Measurements from ENCODE around the gene CALD1. TPM values are rescaled to one million over a fixed set of nuclear protein-coding genes. Genes with fewer than 3 reads are reported as not detected.

The CALD1 gene
- total RNA-seq, 1 donor from 2014 or later, result 7.2 TPM

GRCh38 chr7:134899729-134900128 lies 120.3 kb downstream of the CALD1 start:
- no peak overlapping the region for H3K4me3 Mint-ChIP-seq
- H3K9me3 Mint-ChIP-seq, result peaks cover 5% of the 10 kb centered on the region
- no peaks in the 10 kb centered on the region for H3K36me3 Mint-ChIP-seq (ENCODE audit: low read depth)
- no peaks in the 10 kb centered on the region for H3K27me3 Mint-ChIP-seq
- no peak for DNase-seq
- peaks cover 6% of the 10 kb centered on the region for H3K4me1 Mint-ChIP-seq
- no peak overlapping the region for H3K27ac Mint-ChIP-seq
- intact Hi-C loops (cut with micrococcal nuclease), result no loop called here

GRCh38 chr7:134900166-134900982 lies 120.9 kb downstream of the CALD1 start:
- intact Hi-C loops (cut with micrococcal nuclease), result no loop called here
- no peaks in the 10 kb centered on the region for H3K36me3 Mint-ChIP-seq (ENCODE audit: low read depth)
- H3K9me3 Mint-ChIP-seq, result peaks cover 4% of the 10 kb centered on the region

GRCh38 chr7:134901389-134902020 lies 122.1 kb downstream of the CALD1 start:
- no peak for DNase-seq
- peaks cover 6% of the 10 kb centered on the region for H3K4me1 Mint-ChIP-seq
- intact Hi-C loops (cut with micrococcal nuclease), result no loop called here
- no peaks in the 10 kb centered on the region for H3K36me3 Mint-ChIP-seq (ENCODE audit: low read depth)
- H3K27me3 Mint-ChIP-seq, result no peaks in the 10 kb centered on the region
- H3K4me3 Mint-ChIP-seq, result no peak overlapping the region
- no peak overlapping the region for H3K27ac Mint-ChIP-seq
- no peaks in the 10 kb centered on the region for H3K9me3 Mint-ChIP-seq

More at GRCh38 chr7:134900166-134900982, 120.9 kb downstream of the CALD1 start:
- DNase-seq, result no peak
- no peaks in the 10 kb centered on the region for H3K27me3 Mint-ChIP-seq
- peaks cover 6% of the 10 kb centered on the region for H3K4me1 Mint-ChIP-seq
- H3K27ac Mint-ChIP-seq, result no peak overlapping the region
- H3K4me3 Mint-ChIP-seq, result no peak overlapping the region

- H3K27me3 Mint-ChIP-seq, result no peaks in the 10 kb centered on the region
- intact Hi-C loops (cut with micrococcal nuclease), result no loop called here
- no peaks in the 10 kb centered on the region for H3K9me3 Mint-ChIP-seq
- H3K4me3 Mint-ChIP-seq, result no peak overlapping the region
- peaks cover 9% of the 10 kb centered on the region for H3K4me1 Mint-ChIP-seq
- no peak for DNase-seq
- H3K36me3 Mint-ChIP-seq (ENCODE audit: low read depth), result no peaks in the 10 kb centered on the region
- no peak overlapping the region for H3K27ac Mint-ChIP-seq
Measured at GRCh38 chr7:134902058-134902457, 122.6 kb downstream of the CALD1 start.

- H3K27me3 Mint-ChIP-seq, result no peaks in the 10 kb centered on the region
- peaks cover 13% of the 10 kb centered on the region for H3K4me1 Mint-ChIP-seq
- H3K4me3 Mint-ChIP-seq, result no peak overlapping the region
- intact Hi-C loops (cut with micrococcal nuclease), result no loop called here
- H3K27ac Mint-ChIP-seq, result no peak overlapping the region
- H3K9me3 Mint-ChIP-seq, result no peaks in the 10 kb centered on the region
- no peak for DNase-seq
- no peaks in the 10 kb centered on the region for H3K36me3 Mint-ChIP-seq (ENCODE audit: low read depth)
Measured at GRCh38 chr7:134903073-134903790, 123.8 kb downstream of the CALD1 start.

- H3K36me3 Mint-ChIP-seq (ENCODE audit: low read depth), result no peaks in the 10 kb centered on the region
- H3K9me3 Mint-ChIP-seq, result no peaks in the 10 kb centered on the region
- peaks cover 16% of the 10 kb centered on the region for H3K4me1 Mint-ChIP-seq
- no peak overlapping the region for H3K4me3 Mint-ChIP-seq
- DNase-seq, result no peak
- H3K27ac Mint-ChIP-seq, result no peak overlapping the region
- intact Hi-C loops (cut with micrococcal nuclease), result loop anchor here (5.0 kb wide), 1 partner anchor 38 kb away; no protein-coding TSS in a partner anchor
- H3K27me3 Mint-ChIP-seq, result no peaks in the 10 kb centered on the region
Measured at GRCh38 chr7:134905375-134905774, 125.9 kb downstream of the CALD1 start.

GRCh38 chr7:134907000-134907399 lies 127.6 kb downstream of the CALD1 start:
- no peak overlapping the region for H3K4me3 Mint-ChIP-seq
- intact Hi-C loops (cut with micrococcal nuclease), result loop anchor here (5.0 kb wide), 1 partner anchor 40 kb away; no protein-coding TSS in a partner anchor
- no peak for DNase-seq
- H3K27ac Mint-ChIP-seq, result no peak overlapping the region
- H3K9me3 Mint-ChIP-seq, result peaks cover 4% of the 10 kb centered on the region
- H3K4me1 Mint-ChIP-seq, result peaks cover 12% of the 10 kb centered on the region
- no peaks in the 10 kb centered on the region for H3K36me3 Mint-ChIP-seq (ENCODE audit: low read depth)
- no peaks in the 10 kb centered on the region for H3K27me3 Mint-ChIP-seq

GRCh38 chr7:134907639-134908038 lies 128.2 kb downstream of the CALD1 start:
- Mint-ChIP-seq H3K27me3 (no peaks in the 10 kb centered on the region), H3K9me3 (peaks cover 7% of the 10 kb centered on the region), H3K27ac (peak overlapping the region; percentile 35), H3K4me1 (peaks cover 9% of the 10 kb centered on the region), H3K36me3 (ENCODE audit: low read depth) (no peaks in the 10 kb centered on the region), H3K4me3 (no peak overlapping the region)
- intact Hi-C loops (cut with micrococcal nuclease), result loop anchor here (1.0 to 5.0 kb wide), 2 partner anchors 12 to 40 kb away; no protein-coding TSS in a partner anchor
- DNase-seq, result no peak

- Mint-ChIP-seq H3K27me3 (no peaks in the 10 kb centered on the region), H3K9me3 (peaks cover 7% of the 10 kb centered on the region), H3K4me3 (no peak overlapping the region), H3K36me3 (ENCODE audit: low read depth) (no peaks in the 10 kb centered on the region), H3K27ac (no peak overlapping the region), H3K4me1 (peaks cover 9% of the 10 kb centered on the region)
- DNase-seq, result no peak
- intact Hi-C loops (cut with micrococcal nuclease), result loop anchor here (1.0 to 5.0 kb wide), 2 partner anchors 11 to 41 kb away; no protein-coding TSS in a partner anchor
Measured at GRCh38 chr7:134908289-134908688, 128.9 kb downstream of the CALD1 start.

- no peak overlapping the region for H3K4me3 Mint-ChIP-seq
- peaks cover 7% of the 10 kb centered on the region for H3K9me3 Mint-ChIP-seq
- no peaks in the 10 kb centered on the region for H3K27me3 Mint-ChIP-seq
- H3K27ac Mint-ChIP-seq, result no peak overlapping the region
- DNase-seq, result no peak
- H3K36me3 Mint-ChIP-seq (ENCODE audit: low read depth), result no peaks in the 10 kb centered on the region
- H3K4me1 Mint-ChIP-seq, result peaks cover 9% of the 10 kb centered on the region
- intact Hi-C loops (cut with micrococcal nuclease), result no loop called here
Measured at GRCh38 chr7:134910214-134910890, 130.9 kb downstream of the CALD1 start.

GRCh38 chr7:134910968-134911367 lies 131.5 kb downstream of the CALD1 start:
- peaks cover 7% of the 10 kb centered on the region for H3K9me3 Mint-ChIP-seq
- no peak for DNase-seq
- peaks cover 9% of the 10 kb centered on the region for H3K4me1 Mint-ChIP-seq
- no peak overlapping the region for H3K4me3 Mint-ChIP-seq
- no peak overlapping the region for H3K27ac Mint-ChIP-seq
- no peaks in the 10 kb centered on the region for H3K27me3 Mint-ChIP-seq
- no peaks in the 10 kb centered on the region for H3K36me3 Mint-ChIP-seq (ENCODE audit: low read depth)
- intact Hi-C loops (cut with micrococcal nuclease), result no loop called here

GRCh38 chr7:134916171-134916883 lies 136.9 kb downstream of the CALD1 start:
- Mint-ChIP-seq H3K4me3 (no peak overlapping the region), H3K27ac (no peak overlapping the region), H3K4me1 (peaks cover 13% of the 10 kb centered on the region), H3K9me3 (peaks cover 7% of the 10 kb centered on the region), H3K36me3 (ENCODE audit: low read depth) (no peaks in the 10 kb centered on the region), H3K27me3 (no peaks in the 10 kb centered on the region)
- intact Hi-C loops (cut with micrococcal nuclease), result no loop called here
- DNase-seq, result no peak

- intact Hi-C loops (cut with micrococcal nuclease), result loop anchor here (1.0 kb wide), 1 partner anchor 11 kb away; no protein-coding TSS in a partner anchor
- no peak overlapping the region for H3K4me3 Mint-ChIP-seq
- no peak for DNase-seq
- H3K27ac Mint-ChIP-seq, result no peak overlapping the region
- H3K27me3 Mint-ChIP-seq, result no peaks in the 10 kb centered on the region
- no peaks in the 10 kb centered on the region for H3K9me3 Mint-ChIP-seq
- H3K36me3 Mint-ChIP-seq (ENCODE audit: low read depth), result no peaks in the 10 kb centered on the region
- peaks cover 13% of the 10 kb centered on the region for H3K4me1 Mint-ChIP-seq
Measured at GRCh38 chr7:134919240-134919641, 139.8 kb downstream of the CALD1 start.
